HepG2 (cell line): ENCODE data around the gene SNRPD1. TPM values are rescaled to one million over a fixed set of nuclear protein-coding genes. Genes with fewer than 3 reads are reported as not detected.

Experiments
- ATM ChIP-seq: fragments of 450-650 bp; IDR thresholded peaks from 2 replicates; pipeline ENCODE4 v1.7.1; 2017; ENCODE audit warnings: mild to moderate bottlenecking, borderline replicate concordance
- CSRNP2 ChIP-seq: sonication (generic); formaldehyde crosslinking; conservative IDR thresholded peaks from 2 replicates; pipeline ENCODE4 v1.8.0; 2022; ENCODE audit warnings: low read depth, missing genetic modification reagents
- EHMT2 ChIP-seq: fragments of 200-600 bp; sonication (generic); IDR thresholded peaks from 2 replicates; pipeline ENCODE4 v1.7.0; 2017; ENCODE audit warnings: antibody characterized with exemption, low read depth, low read length, borderline replicate concordance
- IKZF5 ChIP-seq: IDR thresholded peaks from 2 replicates; pipeline ENCODE4 v1.6.1; 2018; ENCODE audit warnings: missing genetic modification reagents, mild to moderate bottlenecking, missing compliant biosample characterization
- MZF1 ChIP-seq: sonication (generic); formaldehyde crosslinking; IDR thresholded peaks from 2 replicates; pipeline ENCODE4 v1.8.1; 2023; ENCODE audit warnings: mild to moderate bottlenecking, missing genetic modification reagents, borderline replicate concordance
- PRPF4 ChIP-seq: fragments of 200-400 bp; formaldehyde crosslinking; IDR thresholded peaks from 2 replicates; pipeline ENCODE4 v1.6.1; 2016; ENCODE audit warnings: low read length, low read depth; ENCODE audit not compliant: poor library complexity, severe bottlenecking
- STAT6 ChIP-seq: sonication (generic); formaldehyde crosslinking; IDR thresholded peaks from 2 replicates; pipeline ENCODE4 v1.4.0; 2020; ENCODE audit warnings: missing genetic modification reagents, mild to moderate bottlenecking, borderline replicate concordance
- ZFP36L1 ChIP-seq: sonication (generic); formaldehyde crosslinking; IDR thresholded peaks from 2 replicates; pipeline ENCODE4 v1.8.0; 2022; ENCODE audit warnings: mild to moderate bottlenecking, missing genetic modification reagents, moderate library complexity
- ZNF253 ChIP-seq: sonication (generic); formaldehyde crosslinking; IDR thresholded peaks from 2 replicates; pipeline ENCODE4 v1.8.0; 2022; ENCODE audit warnings: mild to moderate bottlenecking, missing genetic modification reagents, borderline replicate concordance
- ZNF564 ChIP-seq: sonication (generic); formaldehyde crosslinking; IDR thresholded peaks from 2 replicates; pipeline ENCODE4 v1.8.1; 2023; ENCODE audit warnings: mild to moderate bottlenecking, missing genetic modification reagents
- ZNF782 ChIP-seq: sonication (generic); formaldehyde crosslinking; IDR thresholded peaks from 2 replicates; pipeline ENCODE4 v1.4.0; 2020; ENCODE audit warnings: missing genetic modification reagents, mild to moderate bottlenecking, borderline replicate concordance
- ZSCAN22 ChIP-seq: sonication (generic); formaldehyde crosslinking; IDR thresholded peaks from 2 replicates; pipeline ENCODE4 v1.4.0; 2020; ENCODE audit warnings: mild to moderate bottlenecking, missing genetic modification reagents
- polyA plus RNA-seq, 8 experiments: library from polyadenylated mRNA; depleted of rRNA in 3 of 8; stranded (reverse) in 7 of 8; unstranded in 1 of 8; fragments of >200 nt; fragmentation: Illumina TruSeq in 4 of 8; extraction: Trizol in 4 of 8; gene quantifications; 2 replicates each; pipeline versions ENCODE4 v1.2.1 to v1.2.3, GENCODE V29; 2011 to 2016; ENCODE audit warnings: low read depth in 4 of 8, missing spikeins in 1 of 8, mixed read lengths in 1 of 8; ENCODE audit not compliant: insufficient read depth in 1 of 8
- total RNA-seq, 5 experiments: library from RNA; depleted of rRNA; stranded (reverse); fragments of >200 nt; fragmentation: Illumina TruSeq; extraction: Trizol; gene quantifications; 2 replicates each; pipeline ENCODE4 v1.2.3, GENCODE V29; 2016; ENCODE audit warnings: low read depth in 1 of 5
- TF ChIP-seq, protein P1 (sequence below): sonication (generic); formaldehyde crosslinking; IDR thresholded peaks from 2 replicates; pipeline ENCODE4 v1.8.1; 2023; ENCODE audit warnings: mild to moderate bottlenecking, missing genetic modification reagents
- TF ChIP-seq, protein P2 (sequence below): sonication (generic); formaldehyde crosslinking; IDR thresholded peaks from 2 replicates; pipeline ENCODE4 v1.5.1; 2020; ENCODE audit warnings: mild to moderate bottlenecking, missing genetic modification reagents, moderate library complexity

The SNRPD1 gene
- total and polyA plus RNA-seq, 2 of the 13 experiments (the other 11 are each of a cell fraction or from before 2014, with no cell fraction given): 22.7 to 275 TPM

DNA sequence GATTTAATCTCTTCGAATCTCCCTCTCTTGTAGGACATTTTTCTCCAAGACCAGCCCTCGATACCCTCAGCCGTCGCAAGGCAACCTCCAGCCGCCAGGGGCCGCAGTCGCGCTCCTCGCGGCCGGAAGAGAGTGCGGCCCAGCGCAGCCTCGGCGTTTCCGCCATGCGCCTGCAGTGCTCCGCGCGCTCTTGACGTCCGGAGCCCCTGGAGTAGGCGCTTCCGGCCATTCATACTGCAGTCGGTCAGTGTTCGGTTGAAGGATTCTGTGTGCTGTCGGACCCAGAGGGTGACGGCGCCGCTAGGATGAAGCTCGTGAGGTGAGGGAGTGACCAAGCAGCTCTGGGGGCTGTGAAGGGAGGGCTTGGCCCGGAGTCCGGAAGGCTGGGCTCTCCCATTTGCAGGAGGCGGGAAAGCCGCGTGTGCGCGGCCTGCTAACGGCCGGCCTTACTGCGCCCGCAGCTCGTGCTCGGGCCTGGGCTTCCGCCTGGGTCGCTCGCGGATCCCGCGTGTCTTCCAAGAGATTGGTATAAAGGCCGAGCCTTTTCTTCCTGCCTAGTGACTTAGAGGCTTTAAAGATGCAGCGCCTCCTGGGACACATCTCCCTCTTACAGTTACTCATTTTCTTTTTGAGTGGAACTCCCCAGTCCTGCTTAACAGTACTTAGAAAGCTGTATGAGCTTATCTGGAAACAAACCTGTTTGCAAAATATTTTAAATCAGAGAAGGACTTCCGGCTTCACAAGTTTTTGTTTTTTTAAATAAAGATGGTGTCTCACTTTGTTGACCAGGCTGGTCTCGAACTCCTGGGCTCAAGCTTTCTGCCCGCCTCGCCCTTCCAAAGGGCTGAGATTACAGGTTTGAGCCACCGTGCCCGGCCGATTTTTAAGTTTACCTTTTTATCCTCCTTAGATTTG, at the start of gene SNRPD1 (continued):
- TF ChIP-seq ZNF253 (CRISPR knock-in tag): peak; percentile 89
- peak; percentile 54; the same call in 1 of the 2 replicates for TF ChIP-seq ZSCAN22 (CRISPR knock-in tag)
- TF ChIP-seq ZNF782 (CRISPR knock-in tag): 0 out of 2 replicates have a peak, but pooled peaks have one; percentile 83
- TF ChIP-seq CSRNP2 (CRISPR knock-in tag): no peak
- TF ChIP-seq, protein P1, sequence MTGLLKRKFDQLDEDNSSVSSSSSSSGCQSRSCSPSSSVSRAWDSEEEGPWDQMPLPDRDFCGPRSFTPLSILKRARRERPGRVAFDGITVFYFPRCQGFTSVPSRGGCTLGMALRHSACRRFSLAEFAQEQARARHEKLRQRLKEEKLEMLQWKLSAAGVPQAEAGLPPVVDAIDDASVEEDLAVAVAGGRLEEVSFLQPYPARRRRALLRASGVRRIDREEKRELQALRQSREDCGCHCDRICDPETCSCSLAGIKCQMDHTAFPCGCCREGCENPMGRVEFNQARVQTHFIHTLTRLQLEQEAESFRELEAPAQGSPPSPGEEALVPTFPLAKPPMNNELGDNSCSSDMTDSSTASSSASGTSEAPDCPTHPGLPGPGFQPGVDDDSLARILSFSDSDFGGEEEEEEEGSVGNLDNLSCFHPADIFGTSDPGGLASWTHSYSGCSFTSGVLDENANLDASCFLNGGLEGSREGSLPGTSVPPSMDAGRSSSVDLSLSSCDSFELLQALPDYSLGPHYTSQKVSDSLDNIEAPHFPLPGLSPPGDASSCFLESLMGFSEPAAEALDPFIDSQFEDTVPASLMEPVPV (CRISPR knock-in tag): peak; percentile 96
- TF ChIP-seq EHMT2: no peak
- TF ChIP-seq IKZF5: peak; percentile 93
- peak; percentile 2; the same call in 1 of the 2 replicates for TF ChIP-seq STAT6 (CRISPR knock-in tag)
- peak; percentile 91; the same call in 1 of the 2 replicates for TF ChIP-seq ZFP36L1 (CRISPR knock-in tag)
- TF ChIP-seq, protein P2, sequence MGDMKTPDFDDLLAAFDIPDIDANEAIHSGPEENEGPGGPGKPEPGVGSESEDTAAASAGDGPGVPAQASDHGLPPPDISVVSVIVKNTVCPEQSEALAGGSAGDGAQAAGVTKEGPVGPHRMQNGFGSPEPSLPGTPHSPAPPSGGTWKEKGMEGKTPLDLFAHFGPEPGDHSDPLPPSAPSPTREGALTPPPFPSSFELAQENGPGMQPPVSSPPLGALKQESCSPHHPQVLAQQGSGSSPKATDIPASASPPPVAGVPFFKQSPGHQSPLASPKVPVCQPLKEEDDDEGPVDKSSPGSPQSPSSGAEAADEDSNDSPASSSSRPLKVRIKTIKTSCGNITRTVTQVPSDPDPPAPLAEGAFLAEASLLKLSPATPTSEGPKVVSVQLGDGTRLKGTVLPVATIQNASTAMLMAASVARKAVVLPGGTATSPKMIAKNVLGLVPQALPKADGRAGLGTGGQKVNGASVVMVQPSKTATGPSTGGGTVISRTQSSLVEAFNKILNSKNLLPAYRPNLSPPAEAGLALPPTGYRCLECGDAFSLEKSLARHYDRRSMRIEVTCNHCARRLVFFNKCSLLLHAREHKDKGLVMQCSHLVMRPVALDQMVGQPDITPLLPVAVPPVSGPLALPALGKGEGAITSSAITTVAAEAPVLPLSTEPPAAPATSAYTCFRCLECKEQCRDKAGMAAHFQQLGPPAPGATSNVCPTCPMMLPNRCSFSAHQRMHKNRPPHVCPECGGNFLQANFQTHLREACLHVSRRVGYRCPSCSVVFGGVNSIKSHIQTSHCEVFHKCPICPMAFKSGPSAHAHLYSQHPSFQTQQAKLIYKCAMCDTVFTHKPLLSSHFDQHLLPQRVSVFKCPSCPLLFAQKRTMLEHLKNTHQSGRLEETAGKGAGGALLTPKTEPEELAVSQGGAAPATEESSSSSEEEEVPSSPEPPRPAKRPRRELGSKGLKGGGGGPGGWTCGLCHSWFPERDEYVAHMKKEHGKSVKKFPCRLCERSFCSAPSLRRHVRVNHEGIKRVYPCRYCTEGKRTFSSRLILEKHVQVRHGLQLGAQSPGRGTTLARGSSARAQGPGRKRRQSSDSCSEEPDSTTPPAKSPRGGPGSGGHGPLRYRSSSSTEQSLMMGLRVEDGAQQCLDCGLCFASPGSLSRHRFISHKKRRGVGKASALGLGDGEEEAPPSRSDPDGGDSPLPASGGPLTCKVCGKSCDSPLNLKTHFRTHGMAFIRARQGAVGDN: peak; percentile 99
- 0 out of 2 replicates have a peak, but pooled peaks have one; percentile 88 for TF ChIP-seq MZF1
- TF ChIP-seq ZNF564 (CRISPR knock-in tag): peak; percentile 90
- TF ChIP-seq PRPF4: no peak
- no peak for TF ChIP-seq ATM
